ENCODE data around the gene CCNY.
A peak's percentile ranks its signal among the peaks of the same experiment; 100 is the strongest.

GRCh38 chr10:35336921-35337823, 863 bp downstream of the CCNY start:
- TF ChIP-seq, protein P1, sequence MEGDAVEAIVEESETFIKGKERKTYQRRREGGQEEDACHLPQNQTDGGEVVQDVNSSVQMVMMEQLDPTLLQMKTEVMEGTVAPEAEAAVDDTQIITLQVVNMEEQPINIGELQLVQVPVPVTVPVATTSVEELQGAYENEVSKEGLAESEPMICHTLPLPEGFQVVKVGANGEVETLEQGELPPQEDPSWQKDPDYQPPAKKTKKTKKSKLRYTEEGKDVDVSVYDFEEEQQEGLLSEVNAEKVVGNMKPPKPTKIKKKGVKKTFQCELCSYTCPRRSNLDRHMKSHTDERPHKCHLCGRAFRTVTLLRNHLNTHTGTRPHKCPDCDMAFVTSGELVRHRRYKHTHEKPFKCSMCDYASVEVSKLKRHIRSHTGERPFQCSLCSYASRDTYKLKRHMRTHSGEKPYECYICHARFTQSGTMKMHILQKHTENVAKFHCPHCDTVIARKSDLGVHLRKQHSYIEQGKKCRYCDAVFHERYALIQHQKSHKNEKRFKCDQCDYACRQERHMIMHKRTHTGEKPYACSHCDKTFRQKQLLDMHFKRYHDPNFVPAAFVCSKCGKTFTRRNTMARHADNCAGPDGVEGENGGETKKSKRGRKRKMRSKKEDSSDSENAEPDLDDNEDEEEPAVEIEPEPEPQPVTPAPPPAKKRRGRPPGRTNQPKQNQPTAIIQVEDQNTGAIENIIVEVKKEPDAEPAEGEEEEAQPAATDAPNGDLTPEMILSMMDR (IDR thresholded peaks at IDR 0.05), result peak in 2 of 6 experiments; percentile 2 to 25
- no peak for TF ChIP-seq POLR2A (IDR thresholded peaks at IDR 0.05)
